HG03159 (cell line): ENCODE data around the gene SLC12A8.

Experiments
- ATAC-seq: cut with Tn5 transposase; IDR thresholded peaks from one replicate; pipeline ENCODE4 v1.9.1; 2021; ENCODE audit warnings: mild to moderate bottlenecking, moderate library complexity; ENCODE audit not compliant: unreplicated experiment

Gene SLC12A8

GRCh38 chr3:125033616-125034015, 178.9 kb downstream of the SLC12A8 start:
- no peak for ATAC-seq

DNA sequence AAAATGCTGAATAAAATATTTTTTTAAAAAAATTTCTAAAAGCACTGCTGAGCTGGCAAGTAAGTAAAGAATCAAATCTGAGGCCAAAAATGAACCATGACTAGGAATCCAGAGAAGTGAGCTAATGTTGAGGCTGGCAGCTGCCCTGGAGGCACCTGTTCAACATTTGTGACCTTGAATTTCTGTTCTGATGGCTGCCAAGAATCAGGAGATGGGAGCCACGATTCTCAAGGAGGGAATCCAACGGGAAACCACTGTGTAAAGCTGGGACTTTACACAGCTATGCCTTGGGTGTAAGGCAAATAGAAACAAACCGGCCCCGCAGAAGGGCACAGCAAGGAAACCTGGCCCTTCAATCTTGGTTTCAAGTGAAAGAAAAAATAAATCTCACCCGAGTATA, 179.4 kb downstream of the SLC12A8 start:
- no peak for ATAC-seq

DNA sequence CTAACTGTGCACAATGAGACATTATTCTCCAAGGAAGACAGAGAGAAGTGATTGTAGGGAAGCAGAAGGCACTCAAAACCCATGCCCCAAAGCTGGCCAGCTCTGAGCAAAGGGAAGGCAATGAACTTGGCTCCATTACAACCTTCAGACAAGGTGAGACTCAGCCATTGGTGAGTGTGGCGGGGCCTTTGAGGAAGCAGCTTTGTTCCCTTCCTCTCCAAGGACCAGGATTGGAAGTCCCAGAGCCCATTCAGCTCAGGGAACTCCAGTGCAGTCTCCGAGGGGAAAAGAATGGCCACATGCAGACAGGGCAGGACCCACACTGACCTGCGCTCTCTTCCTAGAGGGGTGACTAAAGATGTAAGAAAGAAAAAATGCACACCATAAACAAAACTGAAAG, 179.9 kb downstream of the SLC12A8 start:
- no peak for ATAC-seq
